AG04450 (cell line): ENCODE data around the gene HOXA4. TPM values are rescaled to one million over a fixed set of nuclear protein-coding genes. Genes with fewer than 3 reads are reported as not detected.

ENCODE experiments used
- CTCF ChIA-PET: fragments of 300-600, 350-600 bp; formaldehyde crosslinking; extraction: SDS; loops from one replicate; lab custom pipeline; 2022; ENCODE audit warnings: antibody characterized with exemption, inconsistent platforms; lab: Charles Lee
- POLR2A ChIA-PET: fragments of 350-600 bp; formaldehyde crosslinking; extraction: SDS; loops from one replicate; lab custom pipeline; 2021; ENCODE audit warnings: antibody characterized with exemption, inconsistent platforms; lab: Yijun Ruan, JAX
- DNase-seq: peaks from one replicate; pipeline ENCODE4 v3.0.0-alpha.2; 2011; ENCODE audit warnings: low read depth, low spot score
- H3K27ac ChIP-seq: one replicate; pipeline ENCODE4 v1.5.1; 2012; ENCODE audit warnings: low read depth, low read length, control low read depth
- H3K27me3 ChIP-seq: one replicate; pipeline ENCODE4 v1.6.0; 2012; ENCODE audit warnings: low read length; ENCODE audit not compliant: control insufficient read depth, insufficient read depth
- H3K4me3 ChIP-seq: 2 replicates; pipeline ENCODE4 v1.5.1; 2011; ENCODE audit warnings: mild to moderate bottlenecking, low read depth, low read length, control low read depth
- H3K9me3 ChIP-seq: 2 replicates; pipeline ENCODE4 v1.5.1; 2012; ENCODE audit warnings: low read length; ENCODE audit not compliant: control insufficient read depth, insufficient read depth
- polyA plus RNA-seq: library from polyadenylated mRNA; depleted of rRNA; stranded (reverse); fragments of >200 nt; gene quantifications from 2 replicates; pipeline ENCODE4 v1.2.3, GENCODE V29; 2011
- TF ChIP-seq, protein P1 (sequence below): IDR thresholded peaks from 2 replicates; pipeline ENCODE4 v1.5.1; 2011; ENCODE audit warnings: low read depth, low read length, control low read depth, inconsistent platforms

HOXA4 gene
- polyA plus RNA-seq, 1 experiment, result 5.8 TPM

- POLR2A ChIA-PET, result interaction anchor here (1.2 to 5.2 kb wide), 7 partner anchors 9 to 917 kb away, joined by 4 to 42 read pairs (median 5); partner anchors contain the start of genes HNRNPA2B1, HOXA1 and HOXA5
- H3K9me3 ChIP-seq, result no peaks in the 10 kb centered on the region
- H3K27me3 ChIP-seq, result no peaks in the 10 kb centered on the region
- peak overlapping the region; percentile 84 for H3K4me3 ChIP-seq
- DNase-seq, result no peak
- peak overlapping the region; percentile 92 for H3K27ac ChIP-seq
- TF ChIP-seq, protein P1, sequence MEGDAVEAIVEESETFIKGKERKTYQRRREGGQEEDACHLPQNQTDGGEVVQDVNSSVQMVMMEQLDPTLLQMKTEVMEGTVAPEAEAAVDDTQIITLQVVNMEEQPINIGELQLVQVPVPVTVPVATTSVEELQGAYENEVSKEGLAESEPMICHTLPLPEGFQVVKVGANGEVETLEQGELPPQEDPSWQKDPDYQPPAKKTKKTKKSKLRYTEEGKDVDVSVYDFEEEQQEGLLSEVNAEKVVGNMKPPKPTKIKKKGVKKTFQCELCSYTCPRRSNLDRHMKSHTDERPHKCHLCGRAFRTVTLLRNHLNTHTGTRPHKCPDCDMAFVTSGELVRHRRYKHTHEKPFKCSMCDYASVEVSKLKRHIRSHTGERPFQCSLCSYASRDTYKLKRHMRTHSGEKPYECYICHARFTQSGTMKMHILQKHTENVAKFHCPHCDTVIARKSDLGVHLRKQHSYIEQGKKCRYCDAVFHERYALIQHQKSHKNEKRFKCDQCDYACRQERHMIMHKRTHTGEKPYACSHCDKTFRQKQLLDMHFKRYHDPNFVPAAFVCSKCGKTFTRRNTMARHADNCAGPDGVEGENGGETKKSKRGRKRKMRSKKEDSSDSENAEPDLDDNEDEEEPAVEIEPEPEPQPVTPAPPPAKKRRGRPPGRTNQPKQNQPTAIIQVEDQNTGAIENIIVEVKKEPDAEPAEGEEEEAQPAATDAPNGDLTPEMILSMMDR, result no peak
- CTCF ChIA-PET, result interaction anchor here (0.6 to 2.0 kb wide), 9 partner anchors 13 to 436 kb away, joined by 3 to 7 read pairs (median 3); partner anchors contain the start of genes HOXA4 and HOXA5
Measured at GRCh38 chr7:27116962-27117886, 13.3 kb downstream of the HOXA4 start.

DNA sequence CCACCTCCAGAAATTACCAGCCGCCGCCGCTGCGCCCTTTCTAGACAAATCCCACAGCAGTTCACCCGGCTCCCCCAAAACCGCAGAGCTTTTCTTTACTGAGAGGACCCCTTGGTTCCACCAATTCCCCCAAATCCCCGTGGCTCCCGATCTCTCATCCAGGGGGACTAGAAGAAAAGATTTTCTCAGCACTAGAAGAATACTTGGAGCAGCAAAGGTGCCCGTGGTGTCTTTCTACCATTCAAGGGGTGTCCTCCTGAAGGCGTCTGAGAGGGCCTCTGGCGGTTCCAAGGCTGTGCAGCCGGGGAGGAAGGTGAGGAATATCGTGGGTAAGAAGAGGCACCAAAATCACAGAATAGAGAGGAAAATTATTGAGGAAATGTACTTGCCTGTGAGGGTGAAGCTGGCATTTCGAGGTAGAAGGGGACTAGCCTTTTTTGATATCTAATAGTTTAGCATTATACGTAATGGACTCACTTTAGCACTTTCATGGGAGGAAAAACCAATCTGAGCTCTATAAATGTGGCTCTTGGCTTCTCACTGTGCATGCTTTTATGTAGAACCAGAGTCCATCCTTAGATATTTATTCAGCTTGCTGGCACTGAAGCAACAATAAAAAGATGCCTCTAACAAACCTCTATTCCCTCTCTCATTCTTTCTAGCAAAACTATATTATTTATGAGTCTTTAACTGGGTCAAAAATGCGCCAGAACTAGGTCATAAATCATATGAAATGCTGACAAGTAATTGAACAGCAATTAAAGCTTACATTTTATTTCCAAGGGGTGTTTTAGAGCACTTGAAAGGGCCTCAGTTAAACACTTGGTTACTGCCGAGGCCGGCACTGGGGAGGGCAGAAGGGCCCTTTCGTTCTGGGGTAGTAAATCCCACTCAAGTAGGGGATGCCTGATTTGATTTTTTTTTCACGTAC is 14.3 kb downstream of the HOXA4 start:
- DNase-seq, result no peak
- no peaks in the 10 kb centered on the region for H3K9me3 ChIP-seq
- TF ChIP-seq, protein P1, result no peak
- ChIA-PET CTCF (interaction anchor here (0.6 to 2.0 kb wide), 10 partner anchors 12 to 435 kb away, joined by 3 to 12 read pairs (median 4); partner anchors contain the start of genes HOXA4 and HOXA5), POLR2A (interaction anchor here (1.0 to 5.2 kb wide), 6 partner anchors 11 to 27 kb away, joined by 5 to 42 read pairs (median 8); partner anchors contain the start of genes HOXA1 and HOXA5)
- H3K27me3 ChIP-seq, result no peaks in the 10 kb centered on the region
- H3K4me3 ChIP-seq, result peak overlapping the region; percentile 84
- H3K27ac ChIP-seq, result peak overlapping the region; percentile 98

DNA sequence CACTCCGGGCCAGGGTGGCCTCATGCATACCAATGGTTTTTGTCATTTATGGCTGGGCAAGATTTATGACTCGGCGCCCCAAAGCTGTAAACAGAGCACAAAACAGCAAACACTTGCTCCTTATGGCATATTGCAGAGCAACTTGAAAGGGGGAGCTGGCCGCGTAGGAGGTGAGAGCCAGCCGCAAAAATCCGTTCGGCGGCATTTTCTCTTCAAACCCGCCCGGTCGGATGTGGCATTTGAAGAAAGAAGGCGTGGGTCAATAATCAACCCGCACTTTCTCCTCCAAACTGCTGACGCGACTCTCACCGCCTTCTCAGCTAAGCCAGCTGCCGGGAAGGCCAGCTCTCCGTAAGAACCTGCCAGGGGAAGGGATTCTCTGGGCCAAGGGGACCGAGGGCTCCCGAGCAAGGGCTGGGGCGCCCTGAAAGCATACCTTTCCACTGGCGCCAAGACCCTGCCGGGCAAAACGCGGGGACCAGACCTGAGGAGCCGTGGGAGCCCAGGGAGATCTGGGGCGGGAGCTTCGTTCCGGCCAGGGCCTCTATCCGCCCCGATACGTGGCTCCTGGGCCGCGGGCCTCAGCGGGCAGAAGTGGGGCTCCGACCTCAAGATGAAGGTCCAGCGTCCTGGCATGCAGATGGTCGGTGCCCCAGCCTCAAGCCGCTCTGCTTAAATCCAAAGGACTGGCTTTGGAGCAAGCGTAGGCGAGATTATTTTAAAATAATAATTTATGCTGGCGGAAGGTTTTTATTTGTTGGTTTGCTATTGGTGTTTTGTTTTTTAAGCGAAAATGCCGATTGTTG is 15.1 kb downstream of the HOXA4 start:
- TF ChIP-seq, protein P1, result no peak
- peak; percentile 81 for DNase-seq
- Histone ChIP-seq H3K9me3 (no peaks in the 10 kb centered on the region), H3K27me3 (no peaks in the 10 kb centered on the region), H3K27ac (peak overlapping the region; percentile 98), H3K4me3 (peak overlapping the region; percentile 84)
- ChIA-PET CTCF (interaction anchor here (0.6 to 2.0 kb wide), 9 partner anchors 9 to 284 kb away, joined by 3 to 12 read pairs (median 4); partner anchors contain the start of genes HOXA4 and HOXA5), POLR2A (interaction anchor here (0.6 to 1.9 kb wide), 11 partner anchors 10 to 84 kb away, joined by 3 to 11 read pairs (median 6); partner anchors contain the start of genes HOXA1 and HOXA5)

DNA sequence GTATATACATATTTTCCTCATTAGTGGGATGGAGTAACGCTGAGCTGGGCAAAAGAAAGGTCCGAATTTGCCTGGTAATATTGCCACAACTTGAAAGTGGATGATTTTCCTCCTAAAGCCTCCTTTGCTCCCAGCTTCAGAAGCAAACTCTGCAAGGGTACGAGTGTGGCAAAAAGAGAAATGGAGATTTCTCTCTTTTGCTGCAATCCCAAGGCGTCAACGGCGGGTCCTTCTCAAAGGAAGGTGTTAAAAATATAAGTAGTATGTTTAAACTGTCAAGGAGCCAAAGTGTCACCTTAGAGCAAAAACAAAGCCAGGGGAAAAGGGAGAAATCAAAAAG is 15.7 kb downstream of the HOXA4 start:
- peak overlapping the region; percentile 84 for H3K4me3 ChIP-seq

More for the DNA sequence above, 15.7 kb downstream of the HOXA4 start:
- CTCF ChIA-PET, result interaction anchor here (1.1 to 1.7 kb wide), 7 partner anchors 10 to 283 kb away, joined by 3 to 12 read pairs (median 4); partner anchors contain the start of gene HOXA5
- no peak for DNase-seq
- H3K27ac ChIP-seq, result peak overlapping the region; percentile 98
- H3K27me3 ChIP-seq, result no peaks in the 10 kb centered on the region
- H3K9me3 ChIP-seq, result no peaks in the 10 kb centered on the region
- POLR2A ChIA-PET, result interaction anchor here (0.6 to 1.9 kb wide), 12 partner anchors 10 to 83 kb away, joined by 3 to 11 read pairs (median 6); partner anchors contain the start of genes HOXA1 and HOXA5
- TF ChIP-seq, protein P1, result no peak
